CD4-positive, alpha-beta T cell treated with Interferon alpha-2 for 1 hour (primary cell): ENCODE data around the gene NKIRAS2.

Experiments
- DNase-seq, 2 donors: peaks; one replicate each; pipeline ENCODE4 v3.0.0-alpha.2; 2020 to 2022

NKIRAS2 gene

DNA sequence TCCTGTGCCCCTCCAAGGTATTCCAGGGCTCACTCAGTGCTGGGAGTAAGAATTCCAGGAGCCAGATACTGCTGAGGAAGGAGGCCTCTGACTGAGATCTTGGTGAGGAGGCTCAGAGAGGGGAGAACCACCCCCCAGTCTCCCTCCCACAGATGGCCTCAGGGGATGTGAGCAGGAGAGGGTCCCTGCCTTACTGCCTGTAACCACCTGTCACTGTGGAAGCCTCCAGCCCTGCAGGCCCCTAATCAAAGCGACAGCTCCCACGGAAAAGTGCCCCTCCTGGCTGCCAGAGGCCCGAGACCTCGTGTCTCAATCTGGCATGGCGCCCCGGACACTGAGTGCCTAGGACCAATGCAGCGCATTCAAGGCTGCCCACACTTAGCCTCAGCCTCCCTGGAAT lies 38.2 kb downstream of the NKIRAS2 start:
- no peak for DNase-seq

DNA sequence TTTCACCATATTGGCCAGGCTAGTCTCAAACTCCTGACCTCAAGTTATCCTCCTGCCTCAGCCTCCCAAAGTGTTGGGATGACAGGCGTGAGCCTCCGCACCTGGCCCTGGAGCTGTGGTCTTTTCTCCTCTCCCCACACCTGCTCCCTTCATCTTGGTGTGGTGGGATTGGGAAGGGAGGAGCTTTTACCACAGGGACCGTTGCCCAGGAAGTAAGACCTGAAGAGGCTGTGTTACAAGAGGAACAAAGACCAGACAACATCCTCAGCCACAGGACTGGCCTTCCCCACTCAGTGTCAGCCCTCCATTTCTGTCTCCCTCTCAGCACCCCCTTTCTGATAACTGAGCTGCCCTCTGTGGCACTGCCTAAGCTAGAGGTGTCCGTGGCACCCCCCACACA lies 39.9 kb downstream of the NKIRAS2 start:
- no peak for DNase-seq

DNA sequence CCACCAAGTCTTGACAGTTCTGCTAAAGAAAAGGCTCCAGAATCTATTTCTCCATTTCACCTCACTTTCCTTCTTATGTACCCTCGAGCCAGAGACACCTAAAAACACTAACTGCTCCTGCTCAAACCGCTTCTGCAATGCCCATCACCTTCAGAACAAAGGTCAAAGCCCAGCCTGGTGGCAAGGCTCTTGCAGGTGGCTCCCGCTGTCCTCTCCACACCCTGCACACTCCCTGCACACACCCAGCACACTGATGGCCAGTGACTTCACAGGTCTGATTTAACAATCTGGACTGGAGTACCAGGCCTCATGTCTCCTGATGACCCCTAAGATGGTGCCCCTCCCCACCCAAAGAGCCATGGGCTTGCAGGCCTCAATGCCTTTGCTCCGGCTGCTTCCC lies 40.3 kb downstream of the NKIRAS2 start:
- no peak for DNase-seq

DNA sequence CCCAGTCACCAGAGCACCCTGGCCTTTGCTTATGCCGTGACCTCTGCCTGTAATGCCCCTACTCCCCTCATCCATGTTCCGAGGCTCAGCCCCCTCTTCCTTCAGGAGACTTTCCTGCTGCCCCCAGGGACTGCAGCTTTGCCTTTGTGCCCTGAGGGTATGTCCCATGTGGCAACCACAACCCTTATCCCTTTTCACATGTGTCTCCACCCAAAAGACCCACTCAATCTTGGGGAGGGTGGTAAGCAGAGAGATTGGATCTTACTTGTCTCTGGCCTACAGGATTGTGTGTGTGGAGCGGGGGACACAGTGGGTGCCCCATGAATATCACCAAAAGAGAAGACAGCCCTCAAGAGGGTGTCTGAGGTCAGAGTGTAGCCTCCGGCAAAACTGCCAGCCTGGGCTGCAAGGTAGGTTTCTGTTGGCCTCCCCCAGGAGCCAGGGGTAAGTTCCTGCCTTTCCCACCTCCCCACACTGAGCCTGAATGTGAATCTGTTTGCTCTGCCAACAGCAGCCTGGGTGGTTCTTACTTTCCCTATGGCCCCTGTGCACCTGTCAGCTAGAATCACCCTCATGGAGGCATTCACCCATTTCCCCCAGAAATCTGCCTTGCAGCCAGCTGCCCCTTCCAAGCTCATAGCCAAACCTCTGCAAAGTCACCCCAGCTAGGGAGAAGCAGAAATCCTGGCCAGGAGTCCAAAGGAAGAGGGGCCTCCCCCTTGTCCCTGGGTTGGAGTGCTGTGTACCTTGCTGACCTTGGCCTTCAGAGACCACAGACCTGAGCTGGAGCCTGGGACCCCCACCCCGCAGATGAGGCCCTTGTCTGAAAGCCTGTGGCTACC lies 42.0 kb downstream of the NKIRAS2 start:
- no peak for DNase-seq

DNA sequence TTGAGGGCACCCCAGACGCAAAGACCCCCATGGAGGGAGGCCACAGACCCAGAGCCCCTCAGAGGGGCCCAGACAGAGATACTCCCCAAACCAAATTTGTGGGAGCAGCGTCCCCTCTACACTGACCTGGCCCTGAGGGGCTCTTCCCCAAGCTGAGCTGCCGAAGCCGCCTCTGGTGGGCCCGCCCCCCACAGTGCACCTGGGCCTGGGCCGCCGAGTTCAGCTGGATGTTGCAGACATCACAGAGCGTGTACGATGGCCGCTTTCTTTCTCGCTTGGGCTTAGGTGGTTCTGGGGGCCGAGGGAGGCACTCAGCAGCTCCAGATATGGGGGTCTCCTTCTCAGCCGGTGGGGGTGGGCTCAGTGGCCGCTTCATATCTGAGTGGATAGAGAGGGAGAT lies 42.8 kb downstream of the NKIRAS2 start:
- DNase-seq = no peak

DNA sequence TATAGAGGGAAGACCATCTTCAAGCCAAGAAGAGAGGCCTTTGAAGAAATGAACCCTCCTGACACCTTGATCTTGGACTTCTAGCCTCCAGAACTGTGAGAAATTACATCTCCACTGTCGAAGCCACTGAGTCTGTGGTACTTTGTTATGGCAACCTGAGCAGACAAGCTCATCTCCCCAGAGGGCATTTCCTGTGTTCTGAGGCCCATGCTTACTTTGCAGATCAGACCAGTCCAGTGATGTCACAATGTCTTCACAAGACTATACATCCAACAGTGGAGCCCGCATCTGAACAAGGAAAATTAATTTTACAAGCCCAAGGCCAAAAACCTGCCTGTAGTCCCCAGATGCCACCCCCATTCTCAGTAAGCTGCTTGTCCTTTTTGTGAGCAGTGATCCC lies 45.3 kb downstream of the NKIRAS2 start:
- peak in 1 of 2 donors; percentile 12 for DNase-seq

DNA sequence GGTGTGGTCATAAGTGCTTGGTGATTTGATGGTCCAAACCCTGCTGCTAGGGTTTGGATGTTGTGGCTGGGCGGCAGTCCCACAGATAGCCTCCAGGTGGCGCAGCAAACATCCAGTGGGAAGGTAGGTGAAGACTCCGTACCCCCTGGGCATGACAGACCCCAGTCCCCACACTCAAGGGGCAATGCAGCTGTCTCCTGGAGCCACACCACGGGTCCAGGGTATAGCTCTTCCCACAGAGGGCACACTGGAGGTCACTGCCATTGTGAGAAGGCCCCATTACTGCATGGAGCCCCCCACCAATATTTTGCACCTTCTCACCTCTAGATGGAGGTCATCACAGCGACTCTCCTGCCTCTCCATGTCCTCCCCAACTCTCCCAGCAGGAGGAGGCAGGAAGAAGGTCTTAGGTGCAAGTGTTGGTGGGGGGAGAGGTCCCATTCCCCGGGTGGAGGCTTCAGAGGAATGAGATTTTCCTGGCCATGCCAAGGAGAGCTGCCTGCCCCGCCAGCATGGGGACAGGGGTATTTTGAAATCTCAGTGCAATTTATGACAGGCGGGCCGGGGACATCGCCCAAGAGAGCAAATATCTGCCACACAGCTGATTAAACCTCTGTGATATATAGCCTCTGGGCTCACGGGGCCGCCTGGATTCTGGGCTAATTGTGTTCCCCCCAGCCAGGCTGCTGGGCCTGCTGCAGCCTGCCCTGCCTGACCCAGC lies 47.6 kb downstream of the NKIRAS2 start:
- peak; percentile 62 to 73 for DNase-seq

DNA sequence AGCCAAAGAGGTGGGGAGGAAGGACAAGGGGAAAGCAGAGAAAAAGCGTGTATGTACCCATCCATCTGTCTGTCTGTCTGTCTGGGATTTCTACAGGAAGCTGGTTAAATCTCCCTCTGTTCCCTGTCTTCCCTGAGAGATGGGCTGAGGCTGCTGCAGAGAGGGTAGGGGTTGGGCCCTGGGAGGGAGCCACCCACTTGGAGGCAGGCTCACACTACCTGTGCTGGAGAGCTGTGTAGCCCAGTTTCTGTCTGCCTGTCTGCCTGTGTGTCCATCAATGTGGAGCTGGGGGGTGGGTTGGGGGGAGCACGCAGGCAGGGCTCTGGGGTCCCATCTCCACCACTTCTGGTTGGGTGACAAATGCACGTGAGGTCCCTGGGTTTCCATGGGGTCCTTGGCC lies 49.1 kb downstream of the NKIRAS2 start:
- DNase-seq = no peak

DNA sequence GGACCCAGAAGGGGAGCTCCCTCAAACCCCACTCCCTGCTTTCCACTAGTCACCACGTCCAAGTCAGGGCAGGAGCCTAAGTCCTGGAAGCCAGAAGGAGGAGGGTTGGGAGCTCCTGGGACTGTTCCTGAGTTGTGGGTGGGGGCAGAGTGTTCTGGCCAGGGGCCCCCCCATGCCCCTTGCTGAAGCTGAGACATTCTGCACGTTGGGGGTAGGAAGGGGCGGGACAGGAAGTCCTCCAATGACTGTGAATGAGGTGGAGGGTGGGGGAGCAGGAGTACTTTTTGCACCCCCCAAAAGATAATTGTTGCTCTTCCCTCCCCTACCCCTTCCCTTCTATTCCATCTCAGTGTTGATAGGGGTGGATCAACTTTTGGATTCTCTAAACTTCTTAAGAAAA lies 51.9 kb downstream of the NKIRAS2 start:
- no peak for DNase-seq

DNA sequence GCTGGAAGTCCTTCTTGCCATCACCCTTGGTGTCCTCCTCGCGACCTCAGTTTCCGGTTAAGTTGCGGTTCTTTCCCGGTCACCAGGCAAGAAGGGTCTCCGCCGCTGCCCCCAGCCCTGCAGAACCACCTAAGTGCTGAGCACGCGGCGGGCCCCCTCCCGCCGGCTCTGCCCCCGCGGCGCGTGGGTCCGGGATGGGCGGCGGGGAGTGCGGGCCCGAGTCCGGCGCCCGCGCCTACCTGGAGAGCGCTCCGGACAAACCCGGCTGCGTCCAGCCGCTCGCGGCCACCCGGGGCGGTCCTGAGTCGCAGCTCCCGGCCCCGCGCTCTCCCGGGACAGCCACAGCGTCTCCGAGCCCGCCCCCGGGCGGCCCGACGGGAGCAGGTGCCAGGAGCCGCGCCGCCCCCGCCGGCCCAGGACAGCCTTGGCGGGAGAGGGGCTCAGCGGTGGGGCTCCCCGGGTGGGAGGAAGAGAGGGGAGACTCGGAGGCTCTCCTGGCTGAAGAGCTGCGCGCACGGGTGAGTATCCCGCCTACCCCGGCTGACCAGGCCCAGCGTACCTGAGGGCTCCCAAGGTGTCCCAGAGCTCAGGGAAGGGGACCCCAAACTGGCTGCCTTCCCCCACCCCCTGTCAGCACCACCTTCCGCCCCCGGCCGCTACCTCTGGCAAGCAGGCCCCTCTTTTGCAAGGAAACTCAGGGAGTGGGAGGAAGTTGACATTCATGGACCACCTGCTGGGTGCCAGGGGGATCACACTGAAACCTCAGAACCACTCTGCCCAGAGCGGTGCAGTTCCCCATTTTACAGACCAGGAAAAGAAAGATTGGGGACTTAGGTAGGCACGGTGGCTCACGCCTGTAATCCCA lies 52.7 kb downstream of the NKIRAS2 start:
- no peak for DNase-seq
